ENCODE measurements around the gene ADCY1. TPM values are rescaled to one million over a fixed set of nuclear protein-coding genes. Genes with fewer than 3 reads are reported as not detected.
"Not testable (repeated sequence)": the region's sequence is repeated elsewhere in the genome, so short reads cannot be mapped to it uniquely, and the experiment has no call there.

ADCY1 gene
- total and polyA plus RNA-seq, 12 donors = 0.46 to 8.6 (median 3.4) TPM

DNA sequence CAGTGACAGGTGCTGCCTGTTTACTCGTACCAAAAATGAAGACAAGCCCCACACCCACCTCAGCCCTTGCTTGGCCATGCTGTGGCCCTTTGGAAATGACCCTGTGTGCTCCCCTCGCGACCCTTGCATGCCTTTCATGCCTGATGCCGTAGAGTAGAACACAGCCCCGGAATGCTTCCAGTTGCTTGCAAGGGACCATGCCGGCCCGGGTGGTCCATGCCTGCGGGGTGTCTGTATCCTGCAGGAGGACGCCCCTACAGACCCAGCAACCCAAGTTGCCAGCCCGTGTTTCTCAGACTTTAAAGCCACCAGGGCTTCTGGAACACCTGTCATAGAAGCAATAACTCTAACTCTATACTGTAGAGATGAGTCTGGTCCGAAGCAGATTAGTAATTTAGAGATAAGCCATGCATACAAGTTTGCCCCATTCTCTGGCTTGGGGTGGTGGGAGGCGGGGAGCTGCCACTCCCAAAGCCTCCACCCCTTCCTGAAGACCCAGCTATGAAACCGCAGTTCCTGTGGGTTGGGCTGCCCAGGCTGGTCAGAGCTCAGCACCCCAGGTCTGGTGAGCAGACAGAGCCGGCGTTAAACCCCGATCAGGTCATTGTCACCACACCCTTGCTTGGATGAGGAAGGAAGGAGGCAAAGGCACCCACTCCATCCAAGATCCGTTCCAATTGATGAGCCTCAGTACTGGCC, 143.5 kb downstream of the ADCY1 start:
- WGBS, 2 donors = 73 to 77% methylated on average over 17 of the region's 17 CpGs
- intact Hi-C loops (cut with DNase I) = no loop called here
- Histone ChIP-seq H3K9me3 (no peaks in the 10 kb centered on the region), H3K27me3 (no peaks in the 10 kb centered on the region), H3K27ac (no peak overlapping the region), H3K4me3 (no peak overlapping the region), H3K4me1 (peaks cover 0 to 17% (median 8%) of the 10 kb centered on the region in 9 donors), H3K36me3 (peaks cover 0 to 17% (median 0%) of the 10 kb centered on the region in 9 donors)
- DNase-seq (no peak), ATAC-seq (no peak)
- TF ChIP-seq CTCF (IDR thresholded peaks at IDR 0.05) = no peak

DNA sequence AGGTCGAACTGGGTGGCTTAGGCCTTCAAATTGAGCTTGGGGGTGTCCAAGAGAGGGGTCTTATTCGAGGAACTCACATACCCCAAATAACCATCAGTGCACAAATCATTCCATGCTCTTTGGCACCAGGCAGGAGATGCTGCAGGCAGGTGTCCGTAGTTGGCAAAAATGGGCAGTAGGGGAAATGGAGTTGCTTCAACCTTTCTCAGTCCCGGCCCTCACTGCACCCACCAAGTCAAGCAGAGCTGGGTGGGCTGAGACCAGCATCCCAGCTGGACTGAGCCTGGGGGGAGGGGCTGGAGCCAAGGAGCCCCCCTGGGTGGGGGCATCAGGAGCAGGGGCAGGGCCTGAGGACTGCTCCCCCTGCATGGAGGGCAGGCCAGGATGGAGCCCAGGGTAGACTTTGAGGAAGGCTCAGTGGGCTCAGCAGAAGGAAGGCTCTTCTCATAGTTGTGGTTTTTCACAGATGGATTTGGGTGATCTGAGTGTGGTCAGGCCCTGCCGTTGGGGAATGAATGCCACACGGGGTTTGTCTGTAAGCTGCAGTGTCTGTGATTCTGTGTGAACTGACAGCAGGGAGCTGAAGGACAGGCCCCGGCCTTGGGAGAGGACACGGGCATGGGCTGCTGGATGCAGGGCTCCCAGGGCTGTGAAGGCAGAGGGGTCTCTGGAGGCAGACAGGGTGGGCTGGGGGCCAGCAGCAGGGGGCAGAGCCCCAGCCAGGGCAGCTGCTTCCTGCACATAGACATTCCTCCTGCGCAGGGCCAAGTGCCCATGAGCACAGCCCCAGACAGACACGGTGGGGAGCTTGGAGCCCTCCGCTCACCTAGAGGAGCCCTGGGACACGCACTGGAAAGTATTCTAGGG, 144.5 kb downstream of the ADCY1 start:
- H3K27me3 ChIP-seq = no peaks in the 10 kb centered on the region
- H3K4me3 ChIP-seq = no peak overlapping the region
- H3K27ac ChIP-seq = no peak overlapping the region
- WGBS, 2 donors = 71 to 73% methylated on average over 12 of the region's 12 CpGs
- DNase-seq = no peak
- peaks cover 0 to 17% (median 8%) of the 10 kb centered on the region in 9 donors for H3K4me1 ChIP-seq
- TF ChIP-seq CTCF (IDR thresholded peaks at IDR 0.05) = no peak
- intact Hi-C loops (cut with DNase I) = no loop called here
- H3K9me3 ChIP-seq = no peaks in the 10 kb centered on the region
- H3K36me3 ChIP-seq = peaks cover 0 to 20% (median 1%) of the 10 kb centered on the region in 9 donors
- ATAC-seq = peak in 2 of 8 donors; percentile 13 to 24

GRCh38 chr7:45720989-45721388, 146.8 kb downstream of the ADCY1 start:
- peaks cover 0 to 17% (median 8%) of the 10 kb centered on the region in 9 donors for H3K4me1 ChIP-seq
- ATAC-seq (no peak), DNase-seq (no peak)
- WGBS, 2 donors = 97% methylated on average over 3 of the region's 3 CpGs
- no peaks in the 10 kb centered on the region for H3K27me3 ChIP-seq
- intact Hi-C loops (cut with DNase I) = no loop called here
- no peak for TF ChIP-seq CTCF (IDR thresholded peaks at IDR 0.05)
- peaks cover 0 to 38% (median 12%) of the 10 kb centered on the region in 9 donors for H3K36me3 ChIP-seq
- H3K27ac ChIP-seq = no peak overlapping the region
- no peaks in the 10 kb centered on the region for H3K9me3 ChIP-seq
- H3K4me3 ChIP-seq = no peak overlapping the region

- no peak for TF ChIP-seq CTCF (IDR thresholded peaks at IDR 0.05)
- 89 to 91% methylated on average over 22 of the region's 22 CpGs for WGBS, 2 donors
- H3K36me3 ChIP-seq = peaks cover 0 to 48% (median 22%) of the 10 kb centered on the region in 9 donors
Measured at GRCh38 chr7:45721686-45722598, 147.8 kb downstream of the ADCY1 start.

DNA sequence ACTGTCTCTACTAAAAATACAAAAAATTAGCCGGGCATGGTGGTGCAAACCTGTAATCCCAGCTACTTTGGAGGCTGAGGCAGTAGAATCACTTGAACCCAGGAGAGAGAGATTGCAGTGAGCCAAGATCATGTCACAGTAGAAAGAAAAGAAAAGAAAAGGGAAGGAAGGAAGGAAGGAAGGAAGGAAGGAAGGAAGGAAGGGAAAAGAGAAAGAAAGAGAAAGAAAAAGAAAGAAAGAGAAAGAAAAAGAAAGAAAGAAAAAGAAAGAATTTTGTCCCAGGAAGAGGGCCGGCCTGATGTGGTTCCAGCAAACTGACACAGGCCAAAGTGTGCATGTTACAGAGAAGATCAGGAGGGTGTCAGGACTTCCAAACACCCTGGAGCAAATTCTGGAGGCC, 151.1 kb downstream of the ADCY1 start:
- DNase-seq; H3K27ac ChIP-seq; H3K4me1 ChIP-seq; ATAC-seq; intact Hi-C loops (cut with DNase I); H3K9me3 ChIP-seq; H3K4me3 ChIP-seq; H3K27me3 ChIP-seq: not testable (repeated sequence)
- H3K36me3 ChIP-seq = peaks cover 0 to 78% (median 32%) of the 10 kb centered on the region in 9 donors
- WGBS, 2 donors = 94 to 98% methylated on average over 2 of the region's 2 CpGs

More at GRCh38 chr7:45721686-45722598, 147.8 kb downstream of the ADCY1 start:
- no peak for DNase-seq
- ATAC-seq = no peak
- Histone ChIP-seq H3K9me3 (no peaks in the 10 kb centered on the region), H3K27me3 (no peaks in the 10 kb centered on the region), H3K4me3 (no peak overlapping the region), H3K4me1 (peaks cover 0 to 11% (median 3%) of the 10 kb centered on the region in 9 donors), H3K27ac (no peak overlapping the region)
- intact Hi-C loops (cut with DNase I) = no loop called here
